ENCODE results near the gene ST6GAL1. TPM values are rescaled to one million over a fixed set of nuclear protein-coding genes. Genes with fewer than 3 reads are reported as not detected.

ST6GAL1 gene
- total RNA-seq, 1 experiment from 2014 or later: 15.6 TPM

- no peak for DNase-seq (ENCODE audit: low read depth, low spot score)
- CTCF ChIA-PET: interaction anchor here (0.7 kb wide), 1 partner anchor 17 kb away, joined by 3 read pairs; no protein-coding TSS in a partner anchor
- no peaks in the 10 kb centered on the region for H3K36me3 ChIP-seq (ENCODE audit: control insufficient read depth in 1 of 2, insufficient read depth in 2 of 2, low read length in 2 of 2)
- H4K20me1 ChIP-seq (ENCODE audit: insufficient read depth): no peaks in the 10 kb centered on the region
- no peaks in the 10 kb centered on the region for H3K9me2 ChIP-seq (ENCODE audit: insufficient read depth)
- TF ChIP-seq ELF1 (IDR thresholded peaks at IDR 0.05; ENCODE audit: borderline replicate concordance, low read depth) (no peak), FOSL1 (IDR thresholded peaks at IDR 0.05; ENCODE audit: low read depth) (no peak), EZH2 (IDR thresholded peaks at IDR 0.05) (no peak), POLR2AphosphoS5 (IDR thresholded peaks at IDR 0.05; ENCODE audit: low read depth, low read length) (no peak)
- no peak overlapping the region for H3K9ac ChIP-seq (ENCODE audit: low read length)
- RAD21 ChIA-PET (ENCODE audit: low non-redundant PET in 1 of 2, low total read pairs in 2 of 2, uncharacterized antibody in 2 of 2, unreplicated experiment in 2 of 2): no interaction called here
- H3K4me3 ChIP-seq (replicated peaks in 1 of 2; ENCODE audit: low read depth in 1 of 2, low read length in 2 of 2): no peak overlapping the region
- no peaks in the 10 kb centered on the region for H3K4me1 ChIP-seq (ENCODE audit: control insufficient read depth in 1 of 2, insufficient read depth in 2 of 2, low read length in 2 of 2)
- BruUV-seq (replicated peaks): no TSS peak
- no peaks in the 10 kb centered on the region for H3K27me3 ChIP-seq (ENCODE audit: insufficient read depth, low read length)
- POLR2A ChIA-PET: no interaction called here
- no peak overlapping the region for H2AFZ ChIP-seq (ENCODE audit: low read depth, low read length, poor library complexity, severe bottlenecking)
- no peaks in the 10 kb centered on the region for H3K79me2 ChIP-seq (ENCODE audit: insufficient read depth, low read length)
- intact Hi-C loops (cut with micrococcal nuclease): no loop called here
- no peak for ATAC-seq
- H3K9me3 ChIP-seq (ENCODE audit: control insufficient read depth in 1 of 2, insufficient read depth in 1 of 2, low read depth in 1 of 2, low read length in 2 of 2): no peaks in the 10 kb centered on the region
- no peak overlapping the region for H3K27ac ChIP-seq (ENCODE audit: low read depth, low read length)
- no peak overlapping the region for H3K4me2 ChIP-seq (ENCODE audit: low read length)
Measured at GRCh38 chr3:187025254-187025655, 94.9 kb downstream of the ST6GAL1 start.

DNA sequence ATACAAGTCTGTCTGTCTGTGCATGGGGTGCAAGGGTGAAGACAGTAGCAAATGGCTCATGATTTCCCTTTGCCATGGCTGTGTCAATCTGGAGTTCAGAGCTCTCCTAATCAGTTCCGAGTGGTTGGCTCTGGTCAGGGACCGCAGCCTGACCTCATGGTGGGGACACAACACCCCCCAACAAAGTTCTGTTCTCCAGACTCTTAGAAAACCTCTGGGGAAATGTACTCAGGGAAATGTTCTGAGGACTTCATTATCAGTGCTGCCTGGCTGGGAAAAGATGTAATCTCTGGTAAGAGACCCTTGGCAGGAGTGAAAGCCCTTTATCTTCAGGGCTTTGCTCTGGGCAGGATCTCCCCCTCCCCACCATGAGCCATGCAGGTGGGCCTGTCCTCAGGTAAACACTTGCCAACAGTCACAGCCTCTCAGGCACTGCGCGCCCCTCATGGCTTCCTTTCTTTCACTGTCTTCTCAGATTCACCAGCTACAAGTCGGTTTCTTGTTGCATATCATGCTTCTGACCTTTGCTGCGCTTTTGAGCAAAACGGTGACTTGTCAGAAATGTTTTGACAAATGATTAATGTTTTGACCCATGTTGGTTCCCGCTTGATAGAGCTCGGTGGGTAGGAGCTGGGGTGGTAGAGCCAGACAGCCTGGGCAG lies 95.5 kb downstream of the ST6GAL1 start:
- ChIA-PET CTCF (no interaction called here), RAD21 (ENCODE audit: low non-redundant PET in 1 of 2, low total read pairs in 2 of 2, uncharacterized antibody in 2 of 2, unreplicated experiment in 2 of 2) (no interaction called here), POLR2A (no interaction called here)
- no peak overlapping the region for H3K4me2 ChIP-seq (ENCODE audit: low read length)
- H3K9ac ChIP-seq (ENCODE audit: low read length): no peak overlapping the region
- no peaks in the 10 kb centered on the region for H3K9me2 ChIP-seq (ENCODE audit: insufficient read depth)
- H3K79me2 ChIP-seq (ENCODE audit: insufficient read depth, low read length): no peaks in the 10 kb centered on the region
- H3K9me3 ChIP-seq (ENCODE audit: control insufficient read depth in 1 of 2, insufficient read depth in 1 of 2, low read depth in 1 of 2, low read length in 2 of 2): no peaks in the 10 kb centered on the region
- no peak for TF ChIP-seq SIN3A (IDR thresholded peaks at IDR 0.05; ENCODE audit: low read depth)
- no peak for TF ChIP-seq CEBPB (IDR thresholded peaks at IDR 0.05; ENCODE audit: low read depth)
- no peak for TF ChIP-seq CBX3 (IDR thresholded peaks at IDR 0.05; ENCODE audit: low read depth)
- no peak for TF ChIP-seq MAX (IDR thresholded peaks at IDR 0.05)
- no peak for TF ChIP-seq ZBTB33 (IDR thresholded peaks at IDR 0.05; ENCODE audit: extremely low read depth, insufficient replicate concordance, low read length)
- TF ChIP-seq ZFX (IDR thresholded peaks at IDR 0.05): no peak
- no peak for TF ChIP-seq POLR2AphosphoS5 (IDR thresholded peaks at IDR 0.05; ENCODE audit: low read depth, low read length)
- no peak for TF ChIP-seq TCF7L2 (IDR thresholded peaks at IDR 0.05; ENCODE audit: borderline replicate concordance, extremely low read depth, insufficient read depth, insufficient read length)
- TF ChIP-seq EZH2 (IDR thresholded peaks at IDR 0.05): no peak
- TF ChIP-seq EZH2phosphoT487 (IDR thresholded peaks at IDR 0.05; ENCODE audit: borderline replicate concordance): no peak
- TF ChIP-seq SP1 (IDR thresholded peaks at IDR 0.05; ENCODE audit: low read depth): no peak
- no peak for TF ChIP-seq RAD21 (IDR thresholded peaks at IDR 0.05; ENCODE audit: low read depth)
- TF ChIP-seq SRF (IDR thresholded peaks at IDR 0.05; ENCODE audit: low read depth): no peak
- H4K20me1 ChIP-seq (ENCODE audit: insufficient read depth): no peaks in the 10 kb centered on the region
- H3K36me3 ChIP-seq (ENCODE audit: control insufficient read depth in 1 of 2, insufficient read depth in 2 of 2, low read length in 2 of 2): no peaks in the 10 kb centered on the region
- H3K4me3 ChIP-seq (replicated peaks in 1 of 2; ENCODE audit: low read depth in 1 of 2, low read length in 2 of 2): no peak overlapping the region
- no peaks in the 10 kb centered on the region for H3K4me1 ChIP-seq (ENCODE audit: control insufficient read depth in 1 of 2, insufficient read depth in 2 of 2, low read length in 2 of 2)
- intact Hi-C loops (cut with micrococcal nuclease): no loop called here
- H3K27ac ChIP-seq (ENCODE audit: low read depth, low read length): no peak overlapping the region
- DNase-seq (ENCODE audit: low read depth, low spot score) (no peak), ATAC-seq (no peak)
- no peaks in the 10 kb centered on the region for H3K27me3 ChIP-seq (ENCODE audit: insufficient read depth, low read length)
- no TSS peak for BruUV-seq (replicated peaks)
- no peak overlapping the region for H2AFZ ChIP-seq (ENCODE audit: low read depth, low read length, poor library complexity, severe bottlenecking)

Data from HCT116 (cell line).